CD4-positive, alpha-beta T cell treated with Interleukin-12 subunit alpha and Interleukin-12 subunit beta, for 1 hour (primary cell): ENCODE results near the gene HNF1B.
"Not testable (repeated sequence)": the region's sequence is repeated elsewhere in the genome, so short reads cannot be mapped to it uniquely, and the experiment has no call there.

Experiments used
- DNase-seq: peaks from one replicate; pipeline ENCODE4 v3.0.0-alpha.2; 2020

Gene HNF1B

DNA sequence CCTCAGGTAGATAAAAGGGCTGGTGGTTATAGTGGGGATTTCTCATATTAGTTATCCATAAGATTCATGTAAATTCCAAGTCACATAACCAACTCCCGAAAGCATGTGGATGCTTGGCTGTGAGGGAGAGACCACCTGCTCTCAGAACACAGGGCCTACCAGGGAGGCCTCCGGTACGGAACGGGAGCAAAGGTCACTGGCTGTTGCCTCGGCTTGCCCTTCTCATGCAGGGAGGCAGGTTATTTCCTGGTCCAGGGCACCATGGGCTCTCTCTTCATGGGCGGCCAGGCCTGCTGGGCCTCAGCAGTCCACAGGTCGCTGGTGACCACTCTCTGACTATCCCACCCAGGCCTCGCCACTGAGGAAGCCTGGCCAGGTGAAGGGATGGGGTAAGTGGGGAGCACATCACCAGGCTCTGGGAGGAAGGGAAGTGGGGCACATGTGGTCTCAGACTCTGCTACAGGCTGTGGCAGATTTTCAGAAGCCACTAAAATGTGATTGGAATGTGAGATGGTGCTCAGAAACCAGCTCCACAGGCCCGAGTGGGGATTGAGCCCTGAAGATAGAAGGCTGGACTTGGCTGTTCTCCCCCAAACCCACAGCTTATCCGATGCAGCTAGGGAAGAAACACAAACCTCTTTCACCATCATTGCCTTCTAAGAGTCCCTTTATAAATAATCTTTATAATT lies 45.4 kb downstream of the HNF1B start:
- no peak for DNase-seq

DNA sequence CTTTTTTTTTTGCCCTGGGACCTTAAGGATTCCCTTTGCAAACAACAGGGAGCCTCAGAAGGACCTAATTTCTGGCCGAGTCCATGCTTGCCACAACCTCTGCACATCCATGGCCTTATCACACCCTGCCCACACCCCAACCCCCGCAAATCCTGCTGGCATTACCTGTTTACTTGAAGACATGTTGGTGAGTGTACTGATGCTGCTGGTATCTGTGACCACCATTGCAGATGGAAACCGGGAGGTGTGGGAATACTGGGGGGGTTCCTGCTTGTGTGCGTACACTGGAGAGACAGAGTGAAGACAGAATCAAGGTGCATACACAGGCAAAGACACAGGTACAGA lies 46.0 kb downstream of the HNF1B start:
- DNase-seq: no peak

DNA sequence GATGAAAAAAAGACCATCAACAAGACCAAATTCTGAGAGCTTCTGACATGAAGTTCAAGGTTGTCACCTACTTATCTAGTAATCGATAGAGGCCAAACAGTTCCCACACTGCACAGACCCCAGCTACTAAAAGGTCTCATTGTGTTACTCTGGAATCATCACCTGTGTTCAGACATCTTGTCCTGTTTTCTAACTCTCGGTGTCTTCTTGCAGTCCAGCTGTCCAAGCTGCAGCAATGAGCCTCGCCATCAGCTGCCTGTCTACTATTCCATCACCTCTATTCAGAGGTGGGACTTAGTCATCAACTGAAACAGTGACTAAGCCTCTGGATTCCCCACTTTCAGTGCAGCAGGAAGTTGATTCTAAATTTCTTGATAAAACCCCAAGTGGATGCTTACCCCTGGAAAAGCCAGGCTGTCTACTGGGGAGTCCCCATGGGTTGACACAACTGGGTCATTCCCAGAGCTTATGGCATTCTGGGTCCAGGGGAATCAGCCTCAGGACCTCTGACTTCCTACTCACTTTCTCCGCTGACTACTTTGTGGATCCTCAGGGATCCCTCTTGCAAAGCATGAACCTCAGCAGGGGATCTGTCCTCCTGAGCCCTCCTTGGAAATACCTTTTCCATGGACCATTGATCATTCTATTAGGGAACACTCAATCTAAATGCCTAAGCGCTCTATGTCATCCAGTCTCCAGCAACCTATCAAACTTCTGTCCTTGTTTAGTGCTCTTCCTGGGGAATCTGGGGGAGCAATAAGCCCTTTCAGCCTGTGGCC lies 46.5 kb downstream of the HNF1B start:
- no peak for DNase-seq

DNA sequence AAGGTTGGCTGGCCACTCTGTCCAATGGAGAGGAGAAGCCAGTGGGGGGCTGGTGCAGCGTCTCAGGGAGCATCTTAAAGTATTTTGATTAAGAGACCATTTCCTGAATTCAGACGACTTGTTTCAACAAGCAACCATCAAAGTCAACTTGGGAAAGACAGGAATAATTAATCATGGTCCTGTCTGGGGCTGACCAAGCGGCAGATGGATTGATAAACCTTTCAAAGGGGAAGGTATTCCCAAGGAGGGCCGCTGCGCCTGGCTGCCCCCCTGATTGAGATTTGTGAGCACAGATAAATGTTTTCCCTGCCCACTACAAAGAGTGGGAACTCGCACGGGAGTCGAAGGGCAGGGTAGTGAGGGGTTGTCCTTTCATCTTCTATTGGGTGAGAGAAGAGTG lies 47.5 kb downstream of the HNF1B start:
- no peak for DNase-seq

DNA sequence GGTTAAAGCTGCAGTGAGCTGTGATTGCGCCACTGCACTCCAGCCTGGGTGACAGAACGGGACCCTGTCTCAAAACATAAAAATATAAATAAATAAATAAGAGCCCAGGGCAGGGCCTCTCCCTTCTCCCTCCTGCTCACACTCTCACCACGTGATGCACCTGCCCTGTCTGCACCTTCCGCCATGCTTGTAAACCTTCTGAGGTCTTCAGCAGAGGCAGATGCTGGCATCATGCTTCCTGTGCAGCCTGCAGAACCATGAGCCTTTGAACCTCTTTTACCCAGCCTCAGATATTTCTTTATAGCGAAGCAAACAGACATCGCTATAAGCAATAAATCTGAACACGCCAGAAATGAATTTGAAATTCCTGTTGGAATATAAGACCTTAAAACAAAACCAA lies 48.5 kb downstream of the HNF1B start:
- no peak for DNase-seq

DNA sequence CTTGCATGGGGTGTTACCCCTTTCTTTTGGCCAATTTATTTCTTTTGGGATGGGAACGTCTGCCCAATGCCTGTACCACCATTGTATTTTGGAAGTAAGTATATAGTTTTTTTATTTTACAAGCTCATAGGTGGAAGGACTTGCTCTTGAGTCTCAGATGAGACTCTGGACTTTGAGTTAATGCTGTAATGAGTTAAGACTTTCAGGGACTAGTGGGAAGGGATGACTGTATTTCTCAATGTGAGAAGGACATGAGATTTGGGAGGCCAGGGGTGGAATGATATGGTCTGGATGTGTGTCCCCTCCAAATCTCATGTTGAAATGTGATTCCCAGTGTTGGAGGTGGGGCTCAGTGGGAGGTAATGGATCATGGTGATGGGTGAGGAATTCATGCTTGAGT lies 49.1 kb downstream of the HNF1B start:
- DNase-seq: no peak

DNA sequence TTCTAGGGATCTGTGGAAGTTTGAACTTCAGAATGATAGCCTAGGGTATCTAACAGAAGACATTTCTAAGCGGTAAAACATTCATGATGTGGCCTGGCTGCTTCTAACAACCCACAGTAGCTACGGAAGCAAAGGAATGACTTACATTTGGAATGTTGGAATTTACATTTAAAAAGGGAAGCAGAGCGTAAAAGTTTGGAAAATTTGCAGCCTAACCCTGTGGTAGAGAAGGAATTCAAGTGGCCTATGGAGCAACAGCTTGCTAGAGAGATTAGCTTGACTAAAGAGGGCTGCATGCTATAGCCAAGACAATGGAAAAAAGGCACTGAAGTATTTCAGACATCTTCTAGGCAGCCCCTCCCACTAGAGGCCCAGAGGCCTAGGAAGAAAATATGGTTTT lies 50.1 kb downstream of the HNF1B start:
- no peak for DNase-seq

DNA sequence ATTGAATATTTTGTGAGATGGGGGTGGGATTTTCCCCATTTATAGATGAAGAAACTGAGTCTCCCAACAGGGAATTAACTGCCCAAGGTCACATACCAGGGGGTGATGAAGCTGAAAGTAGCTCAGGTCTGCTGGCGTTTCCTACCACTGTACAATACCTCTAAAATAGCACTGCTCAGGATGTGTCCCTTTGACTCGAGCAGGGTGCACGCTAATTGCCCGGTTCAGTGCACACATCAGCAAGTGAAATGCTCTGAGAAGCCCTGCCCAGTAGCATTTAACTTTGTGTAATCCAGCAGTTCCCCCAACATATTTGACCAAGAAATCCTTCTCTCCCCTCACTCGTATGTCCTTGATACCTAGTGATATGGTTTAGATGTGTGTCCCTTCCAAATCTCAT lies 51.5 kb downstream of the HNF1B start:
- DNase-seq: no peak

DNA sequence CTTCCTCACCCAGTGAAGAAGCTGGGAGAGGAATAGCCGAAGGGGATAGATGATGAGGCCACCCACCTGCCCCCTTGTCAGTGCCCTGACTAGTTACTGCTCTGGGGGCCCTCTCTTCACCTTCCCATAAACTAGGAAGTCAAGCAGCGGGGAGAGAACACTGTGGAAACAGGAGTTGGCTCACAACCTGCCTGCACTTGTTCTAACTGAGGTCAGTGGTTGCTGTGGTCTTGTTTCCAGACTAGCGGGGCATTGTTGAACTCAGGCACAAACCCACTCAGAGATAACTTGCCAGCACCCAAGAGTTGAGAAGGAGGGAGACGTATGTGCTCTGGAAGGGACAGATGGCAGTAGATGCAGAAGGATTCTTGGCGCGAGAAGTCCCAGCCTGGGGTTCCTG lies 53.1 kb downstream of the HNF1B start:
- DNase-seq: no peak

DNA sequence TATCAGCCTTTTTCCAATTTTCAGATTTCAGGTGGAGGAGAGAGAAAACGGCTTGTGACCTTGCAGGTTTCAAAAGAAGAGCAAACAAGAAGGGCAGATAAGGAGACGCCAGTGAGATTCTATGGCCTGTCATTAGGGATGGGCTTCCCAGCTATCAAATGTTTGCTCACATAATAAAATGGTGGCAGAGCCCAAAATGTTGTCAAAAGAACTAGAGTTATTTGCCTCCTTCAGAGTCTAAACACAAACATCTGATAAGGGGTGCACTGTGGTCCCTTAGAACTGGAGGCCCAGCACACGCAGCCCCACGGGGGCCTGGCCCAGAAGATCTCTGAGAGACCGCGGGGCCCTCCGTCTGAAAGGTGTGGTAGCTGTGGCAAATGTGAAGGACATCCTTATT lies 55.5 kb downstream of the HNF1B start:
- DNase-seq: no peak

DNA sequence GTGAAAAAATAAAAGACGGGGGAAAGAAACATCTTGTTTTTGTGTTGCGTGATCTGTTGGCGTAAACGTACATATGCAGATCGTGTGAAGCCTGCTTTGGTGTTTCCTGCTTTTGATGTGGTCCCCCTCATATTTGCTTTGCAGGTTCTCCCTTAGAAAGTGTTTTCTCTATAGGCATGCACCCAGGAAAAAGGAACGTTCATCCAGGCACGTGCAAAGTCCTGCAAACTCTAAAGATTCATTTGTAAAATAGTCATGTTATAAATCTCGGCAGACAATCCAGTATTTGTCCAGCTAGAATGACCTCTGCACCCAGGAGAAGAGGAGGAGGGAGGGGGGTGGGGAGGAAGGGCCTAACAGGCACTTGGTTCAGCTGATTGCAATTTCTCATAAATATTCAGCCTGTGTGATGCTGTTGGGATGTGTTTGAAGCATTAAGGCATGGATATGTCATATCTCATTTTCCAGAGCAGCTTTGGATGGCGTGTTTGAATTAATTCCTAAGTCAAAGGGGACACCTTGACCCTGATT lies 61.3 kb downstream of the HNF1B start:
- no peak for DNase-seq

DNA sequence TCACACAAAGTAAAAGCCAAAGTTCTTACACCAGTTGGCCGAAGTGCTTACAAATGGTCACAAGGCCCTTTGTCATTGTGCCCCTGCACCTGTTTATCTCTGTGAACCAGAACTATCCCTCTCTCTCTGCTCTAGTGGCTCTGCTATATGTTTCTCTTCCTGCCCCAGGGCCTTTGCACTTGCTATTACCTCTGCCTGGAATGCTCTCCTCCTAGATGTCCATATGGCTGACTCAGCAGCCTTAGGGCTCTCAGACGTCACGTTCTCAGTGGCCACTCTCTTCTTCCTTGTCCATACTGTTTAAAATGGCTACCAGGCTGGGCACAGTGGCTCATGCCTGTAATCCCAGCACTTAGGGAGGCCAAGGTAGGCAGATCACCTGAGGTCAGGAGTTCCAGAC lies 62.9 kb downstream of the HNF1B start:
- no peak for DNase-seq

DNA sequence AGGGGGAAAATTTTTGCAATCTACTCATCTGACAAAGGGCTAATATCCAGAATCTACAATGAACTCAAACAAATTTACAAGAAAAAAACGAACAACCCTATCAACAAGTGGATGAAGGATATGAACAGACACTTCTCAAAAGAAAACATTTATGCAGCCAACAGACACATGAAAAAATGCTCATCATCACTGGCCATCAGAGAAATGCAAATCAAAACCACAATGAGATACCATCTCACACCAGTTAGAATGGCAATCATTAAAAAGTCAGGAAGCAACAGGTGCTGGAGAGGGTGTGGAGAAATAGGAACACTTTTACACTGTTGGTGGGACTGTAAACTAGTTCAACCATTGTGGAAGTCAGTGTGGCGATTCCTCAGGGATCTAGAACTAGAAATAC lies 64.9 kb downstream of the HNF1B start:
- not testable (repeated sequence) for DNase-seq

DNA sequence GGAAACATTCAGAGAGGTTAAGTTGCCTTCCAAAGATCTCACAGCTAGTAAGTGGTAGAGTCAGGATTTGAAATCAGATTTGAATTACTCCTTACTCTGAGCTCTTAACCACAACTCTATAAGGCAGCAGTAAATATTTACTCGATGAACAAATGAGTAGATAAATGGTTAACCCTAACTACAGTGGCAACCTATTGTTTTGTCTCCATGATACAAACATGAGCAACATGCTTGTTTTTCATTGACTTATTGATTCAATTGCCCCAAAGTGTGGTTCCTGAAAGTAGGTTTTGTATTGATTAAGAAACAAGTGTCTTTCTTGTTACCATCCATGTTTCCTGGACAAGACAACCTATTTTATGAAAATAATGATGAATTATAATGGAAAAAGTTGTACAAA lies 66.8 kb downstream of the HNF1B start:
- DNase-seq: no peak

DNA sequence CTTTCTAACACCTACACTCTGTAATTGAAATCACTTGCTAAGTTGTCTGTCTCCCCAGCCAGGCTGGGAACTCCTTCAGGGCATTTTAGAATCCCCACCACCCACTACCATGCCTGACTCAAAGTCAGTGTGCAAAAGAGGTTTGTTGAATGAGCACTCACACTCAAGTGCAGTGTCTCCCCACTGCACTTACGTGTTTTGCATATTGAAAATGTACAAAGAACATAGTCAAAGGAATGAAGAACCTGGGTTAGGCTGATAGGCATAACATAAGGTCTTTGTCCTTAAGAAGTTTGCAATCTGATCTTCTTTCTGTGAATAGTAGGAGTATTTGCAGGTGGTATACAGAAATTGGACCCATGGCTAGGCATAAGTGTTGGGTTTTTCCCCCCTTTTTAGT lies 67.8 kb downstream of the HNF1B start:
- no peak for DNase-seq

DNA sequence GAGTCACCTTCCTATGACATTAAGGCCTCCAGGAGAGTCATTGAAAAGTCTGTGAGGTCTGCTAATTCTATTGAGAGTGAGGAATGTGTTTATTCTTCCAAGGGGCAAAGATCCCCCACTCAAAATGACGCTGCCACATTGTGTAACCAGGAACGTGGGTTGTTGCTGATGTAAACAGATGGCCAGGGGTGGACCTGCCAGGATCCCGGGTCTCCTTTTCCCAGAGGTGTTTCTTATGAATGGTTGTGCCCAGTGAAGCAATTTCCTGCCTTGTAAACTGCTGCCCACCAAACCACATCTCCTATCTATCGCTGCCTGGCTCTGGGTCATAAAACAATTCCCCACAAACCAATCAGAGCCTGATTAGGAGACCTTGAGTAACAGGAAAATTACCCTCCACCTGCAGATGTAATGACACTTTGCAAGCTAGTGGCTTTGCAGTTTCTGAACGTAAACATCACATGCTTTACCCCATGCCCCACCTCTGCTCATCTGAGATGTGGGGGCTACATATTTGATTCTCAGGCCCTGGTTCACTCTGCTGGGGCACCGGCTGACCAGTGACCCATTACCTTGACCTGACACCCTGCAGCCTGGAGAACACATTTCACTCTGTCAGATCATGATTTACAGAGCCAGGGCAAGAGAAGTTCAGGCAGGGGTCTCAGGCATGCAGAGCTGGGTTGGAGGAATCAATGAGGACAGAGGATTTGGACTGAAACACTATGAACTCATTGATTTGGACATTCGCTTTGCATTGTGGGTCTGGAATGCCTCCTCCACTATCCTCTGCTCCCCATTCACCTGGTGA lies 68.5 kb downstream of the HNF1B start:
- no peak for DNase-seq

DNA sequence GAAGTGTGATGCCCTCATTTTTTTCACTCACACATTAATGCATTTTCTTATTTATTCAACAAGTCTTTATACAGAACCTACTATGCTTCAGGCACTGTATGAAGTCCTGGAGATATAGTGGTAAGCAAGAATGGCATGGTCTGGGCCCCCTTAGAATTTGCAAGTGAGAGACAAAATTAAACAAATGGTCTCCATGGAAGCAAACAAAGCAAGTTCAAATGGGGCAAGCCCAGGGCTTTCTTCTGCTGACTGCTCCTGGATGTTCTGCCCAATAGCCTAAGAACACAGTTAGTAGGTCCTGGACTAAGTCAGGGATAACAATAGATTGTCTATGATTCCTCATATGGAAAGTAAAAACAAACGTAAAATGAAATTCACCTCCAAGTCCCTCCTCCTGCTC lies 70.3 kb downstream of the HNF1B start:
- DNase-seq: no peak

DNA sequence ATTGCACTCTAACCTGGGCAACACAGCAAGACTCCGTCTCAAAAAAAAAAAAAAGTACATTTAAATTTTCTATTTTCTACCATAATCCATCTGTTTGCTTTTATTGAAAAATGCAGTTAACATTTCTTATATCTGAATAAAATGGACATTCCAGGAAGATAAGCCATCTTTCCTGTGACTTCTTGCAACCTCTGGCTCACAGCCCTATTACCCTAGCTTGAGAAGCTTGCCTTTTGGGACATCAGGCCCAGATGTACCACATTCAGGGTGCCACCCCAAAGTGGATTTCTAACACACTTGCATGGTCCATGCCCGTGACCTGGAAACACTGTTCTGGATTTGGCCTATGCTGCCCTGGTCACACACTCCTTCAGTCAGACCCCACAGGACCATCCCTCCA lies 71.5 kb downstream of the HNF1B start:
- DNase-seq: no peak

DNA sequence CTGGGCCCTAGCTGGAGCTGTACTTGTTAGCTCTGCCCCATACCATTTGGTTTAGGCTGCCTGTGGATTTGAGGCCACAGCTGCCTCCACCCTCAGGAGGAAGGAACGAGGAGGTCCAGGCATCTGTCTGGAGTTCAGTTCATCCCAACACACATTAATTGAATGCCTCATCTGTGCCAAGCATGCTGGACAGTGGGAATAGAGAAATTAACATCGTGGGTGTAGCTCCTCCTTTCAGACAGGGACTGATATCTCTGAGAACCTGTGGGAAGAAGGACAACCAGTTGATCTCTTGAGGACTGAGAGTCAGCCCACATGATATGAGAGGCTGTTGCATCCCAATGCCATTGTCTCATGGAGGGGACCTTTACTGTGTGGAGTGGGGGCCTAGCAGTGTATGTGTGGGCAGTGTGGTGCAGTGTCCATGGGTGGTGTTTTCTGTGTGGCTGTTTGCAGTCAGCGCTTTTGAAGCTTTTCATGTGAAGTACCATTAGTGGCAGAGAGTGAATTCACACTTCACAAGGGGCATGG lies 72.2 kb downstream of the HNF1B start:
- DNase-seq: no peak

DNA sequence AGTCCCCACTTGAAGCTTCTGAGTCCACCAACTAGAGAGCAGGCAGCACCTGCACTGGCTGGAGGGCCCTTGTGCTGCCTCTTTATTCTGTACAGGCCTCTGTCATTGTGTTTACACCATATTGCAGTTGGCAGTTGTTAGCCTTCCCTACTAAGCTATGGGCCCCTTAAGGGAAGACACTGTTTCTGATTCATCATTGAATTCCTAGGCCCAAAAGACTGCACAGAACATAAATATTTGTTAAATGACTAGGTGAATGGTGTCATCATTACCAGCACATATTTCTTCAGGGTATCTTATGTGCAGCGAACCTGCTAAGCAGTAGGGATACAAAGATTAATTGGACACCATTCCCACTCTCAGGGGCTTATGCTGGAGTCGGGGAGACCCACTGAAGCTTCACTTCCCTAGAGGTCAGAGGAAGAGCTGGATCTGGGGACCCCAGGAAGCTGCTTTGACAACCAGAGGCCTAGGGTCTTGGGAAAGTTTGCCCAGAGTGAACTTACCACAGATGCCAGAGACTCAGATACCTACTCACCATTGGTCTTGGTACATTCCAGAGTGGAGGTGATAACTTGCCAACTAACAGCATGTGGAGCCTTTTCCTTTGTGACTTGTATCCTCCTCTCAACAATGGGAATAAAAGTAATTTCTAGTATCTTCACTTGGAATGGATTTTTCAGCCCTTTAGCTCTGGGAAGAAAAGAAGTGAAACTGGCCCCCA lies 72.9 kb downstream of the HNF1B start:
- DNase-seq: no peak

DNA sequence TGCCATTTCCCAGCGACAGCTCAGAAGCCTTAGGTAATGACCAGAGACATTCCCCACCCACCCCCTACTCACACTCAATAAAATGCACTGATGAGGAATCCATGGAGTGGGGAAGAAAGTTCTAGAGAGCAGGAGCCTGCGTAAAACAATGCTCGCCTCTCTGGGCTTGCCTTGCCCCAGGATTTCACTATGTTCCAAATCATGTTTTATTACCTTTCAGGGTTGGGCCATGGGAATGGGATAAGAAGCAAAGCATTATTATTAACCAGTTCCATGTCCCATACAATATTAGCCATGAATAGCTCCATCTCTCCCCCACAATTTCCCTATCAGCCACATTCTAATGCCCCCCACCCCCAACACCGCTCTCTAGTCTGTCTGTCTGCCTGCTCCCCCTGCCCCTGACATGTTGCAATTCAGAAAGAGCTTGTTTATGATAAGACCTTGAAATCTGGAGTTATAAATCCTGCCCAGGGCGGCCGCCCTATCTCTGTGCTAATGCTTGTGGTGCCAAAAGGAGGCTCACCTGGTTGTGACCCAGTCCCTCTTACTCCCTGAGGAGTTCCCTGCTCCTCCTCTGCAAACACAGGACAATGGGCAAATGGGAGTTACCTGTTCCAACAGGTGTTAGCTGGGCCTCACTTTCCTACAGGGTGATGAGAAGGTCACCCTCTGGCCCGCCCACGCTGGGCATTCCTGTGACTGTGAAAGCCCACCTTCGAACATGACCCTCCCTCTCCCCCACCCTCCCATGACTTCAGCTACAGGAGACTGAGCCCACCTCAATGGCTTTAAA lies 73.6 kb downstream of the HNF1B start:
- no peak for DNase-seq

DNA sequence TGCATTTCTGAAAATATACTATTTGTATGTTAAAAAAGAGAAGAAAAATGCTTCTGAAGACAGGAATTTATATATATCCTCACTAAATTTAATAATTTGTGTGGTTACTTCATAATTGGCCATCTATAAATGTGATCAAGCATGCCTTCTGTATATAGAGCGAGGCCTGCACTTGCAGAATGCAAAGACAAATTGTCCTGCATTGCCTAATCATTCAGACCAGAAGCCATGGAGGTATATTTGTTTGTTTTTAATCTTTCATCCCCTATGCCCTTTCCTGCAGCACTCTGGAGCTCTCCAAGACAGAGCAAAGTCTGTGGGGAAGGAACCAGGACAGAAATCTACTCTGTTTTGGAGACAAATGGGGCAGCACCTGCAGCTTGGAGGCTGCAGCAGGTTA lies 77.8 kb downstream of the HNF1B start:
- DNase-seq: no peak
